ENCODE results near the gene ZSCAN31.
"Not testable (repeated sequence)": the region's sequence is repeated elsewhere in the genome, so short reads cannot be mapped to it uniquely, and the experiment has no call there.

The ZSCAN31 gene

DNA sequence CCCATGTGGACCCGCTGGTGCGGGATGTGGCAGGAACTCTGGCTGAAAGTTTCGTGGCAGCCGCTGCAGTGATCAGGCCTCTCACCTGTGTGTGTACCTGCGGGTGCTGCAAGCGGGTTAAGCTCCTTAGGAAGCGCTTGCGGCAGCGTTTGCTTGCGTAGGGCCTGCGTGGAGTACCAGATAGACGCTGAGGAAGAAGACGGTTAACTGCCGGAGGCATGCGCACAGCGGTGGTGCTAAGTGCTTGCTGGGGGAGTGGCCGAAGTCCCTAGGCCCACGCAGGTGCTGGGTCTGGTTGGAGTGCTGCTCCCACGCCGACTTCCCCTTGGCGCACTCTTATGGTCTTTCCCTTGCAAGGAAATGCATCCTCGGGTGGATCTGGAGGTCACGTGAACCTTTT lies 23.0 kb downstream of the ZSCAN31 start:
- no peak for DNase-seq

DNA sequence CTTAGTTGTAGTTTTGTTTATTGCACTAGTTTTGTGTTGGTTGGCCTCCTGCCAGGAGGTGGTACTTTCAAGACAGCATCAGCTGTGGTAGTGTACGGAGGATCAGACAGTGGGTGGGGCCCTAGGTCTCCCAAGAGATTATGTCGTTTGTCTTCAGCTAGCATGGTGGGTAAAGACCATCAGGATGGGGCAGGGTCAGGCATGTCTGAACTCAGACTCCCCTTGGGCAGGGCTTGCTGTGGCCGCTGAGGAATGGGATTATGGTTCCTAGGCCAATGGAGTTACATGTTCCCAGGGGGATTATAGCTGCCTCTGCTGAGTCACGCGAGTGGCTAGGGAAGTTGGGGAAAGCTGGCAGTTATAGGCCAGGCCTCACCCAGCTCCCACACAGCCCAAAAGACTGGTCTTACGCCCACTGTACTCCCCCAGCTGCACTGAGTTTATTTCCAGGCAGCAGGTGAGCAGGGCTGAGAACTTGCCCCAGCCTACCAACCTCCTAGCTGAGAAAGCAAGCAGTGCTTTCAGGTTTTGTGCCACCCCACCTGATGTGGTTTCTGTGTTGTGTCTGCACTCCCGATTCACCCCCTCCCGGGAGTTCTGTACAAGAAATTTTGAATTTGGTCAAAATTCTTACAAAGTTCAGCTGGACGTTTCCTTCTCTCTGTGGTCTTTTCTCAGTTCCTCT lies 24.7 kb downstream of the ZSCAN31 start:
- no peak for DNase-seq

- DNase-seq: not testable (repeated sequence)
These were observed 29.6 kb downstream of the ZSCAN31 start for GRCh38 chr6:28306363-28306762.

GRCh38 chr6:28303570-28303969 lies 32.4 kb downstream of the ZSCAN31 start:
- peak; percentile 10 for DNase-seq

DNA sequence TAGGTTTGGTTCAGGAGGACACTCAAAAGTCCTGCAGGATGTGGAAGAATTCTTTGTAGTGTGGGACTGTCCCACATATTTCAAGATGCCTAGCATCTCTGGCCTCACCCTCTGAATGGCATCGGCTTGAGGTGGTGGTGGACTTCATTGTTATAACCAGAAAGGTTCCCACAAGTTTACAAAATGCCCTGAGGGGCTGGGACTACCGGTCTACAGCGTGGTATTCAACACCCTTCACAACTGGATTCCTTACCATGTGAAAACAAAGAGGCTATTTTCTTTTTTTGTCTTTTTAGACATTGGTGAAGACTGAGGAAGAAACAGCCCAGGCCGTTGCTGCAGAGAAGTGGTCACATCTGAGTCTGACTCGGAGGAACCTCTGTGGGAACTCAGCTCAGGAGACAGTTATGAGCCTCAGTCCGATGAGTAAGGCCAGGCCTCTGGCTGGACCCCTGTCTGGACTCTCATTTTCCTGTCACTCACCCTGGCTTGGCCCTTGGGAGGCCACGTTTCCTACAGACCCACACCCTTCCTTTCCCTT lies 39.4 kb downstream of the ZSCAN31 start:
- DNase-seq: no peak

GRCh38 chr6:28295326-28295725 lies 40.6 kb downstream of the ZSCAN31 start:
- no peak for DNase-seq

- no peak for DNase-seq
These were observed 44.4 kb downstream of the ZSCAN31 start for GRCh38 chr6:28291573-28291972.

GRCh38 chr6:28282926-28283325 lies 53.0 kb downstream of the ZSCAN31 start:
- DNase-seq: no peak

GRCh38 chr6:28281288-28282064 lies 54.5 kb downstream of the ZSCAN31 start, which contains the start of gene PGBD1:
Gene PGBD1 (plus strand): TSS chr6:28281572. CDS start chr6:28283814, 2,242 bp downstream.
- DNase-seq: peak; percentile 40

DNA sequence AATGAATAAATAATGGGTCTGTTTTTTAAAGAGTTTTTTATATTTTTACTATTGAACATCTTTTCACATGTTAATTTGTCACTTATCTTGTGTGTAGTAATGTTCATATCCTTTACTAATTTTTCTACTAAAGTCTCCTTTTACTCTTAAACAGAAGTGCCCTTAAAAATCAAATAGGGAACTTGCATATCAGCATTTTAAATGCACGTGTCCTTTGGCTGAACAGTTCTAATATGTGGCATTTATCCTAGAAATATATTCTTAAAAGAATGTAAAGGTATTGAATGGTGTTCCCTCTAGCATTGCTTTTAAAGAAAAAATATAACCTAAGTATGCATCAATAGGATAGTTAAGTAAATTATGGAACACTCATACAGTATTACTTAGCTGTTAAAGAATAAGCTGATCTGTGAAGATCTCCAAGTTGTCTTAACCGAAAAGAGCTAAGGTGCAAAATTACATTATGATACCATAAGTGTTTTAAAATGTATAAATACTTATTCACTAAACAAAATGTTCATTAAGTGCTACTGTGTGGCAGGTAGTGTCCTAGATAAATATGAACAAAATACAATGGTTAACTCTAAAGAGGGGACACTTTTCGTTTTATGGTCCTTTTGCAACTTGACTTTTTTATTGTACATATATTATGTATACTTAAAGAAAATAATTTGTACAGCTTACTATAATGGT lies 55.2 kb downstream of the ZSCAN31 start:
- no peak for DNase-seq

- DNase-seq: no peak
These were observed 58.2 kb downstream of the ZSCAN31 start for GRCh38 chr6:28277746-28278145.

GRCh38 chr6:28274888-28275287 lies 61.1 kb downstream of the ZSCAN31 start:
- DNase-seq: no peak
